SK-N-SH (cell line): ENCODE results near the gene ZNF407. TPM values are rescaled to one million over a fixed set of nuclear protein-coding genes. Genes with fewer than 3 reads are reported as not detected.

ENCODE experiments used
- CTCF ChIA-PET: fragments of 300-600, 350-600 bp; formaldehyde crosslinking; extraction: SDS; loops from one replicate; lab custom pipeline; 2021; lab: Yijun Ruan, JAX
- POLR2A ChIA-PET: fragments of 350-600 bp; sonication (Branson Sonifier 250); formaldehyde crosslinking; extraction: SDS; loops from one replicate; lab custom pipeline; 2020; ENCODE audit warnings: antibody characterized with exemption, inconsistent platforms; lab: Yijun Ruan, JAX
- DNase-seq: peaks from one replicate; pipeline ENCODE4 v3.0.0; 2012
- H2AFZ ChIP-seq: fragments of 200-600 bp; sonication (generic); 2 replicates; pipeline ENCODE4 v1.8.1; 2016; ENCODE audit warnings: antibody characterized with exemption, mild to moderate bottlenecking, low read depth
- H3F3A ChIP-seq: fragments of 200-600 bp; sonication (generic); replicated peaks from 2 replicates; pipeline ENCODE3; 2016; ENCODE audit warnings: antibody characterized with exemption, mild to moderate bottlenecking; ENCODE audit not compliant: insufficient read depth
- H3K27ac ChIP-seq, 2 experiments: fragments of 200-500 bp in 1 of 2; fragments of 200-600 bp in 1 of 2; sonication (Bioruptor generic) in 1 of 2; sonication (generic), shearing (Covaris generic) in 1 of 2; 2 replicates each; pipeline versions ENCODE4 v1.5.1 to v1.6.1; 2014 to 2016; ENCODE audit warnings: low read depth in 2 of 2, inconsistent platforms in 1 of 2, low read length in 1 of 2, mild to moderate bottlenecking in 1 of 2, mixed read lengths in 1 of 2
- H3K27me3 ChIP-seq: fragments of 200-600 bp; sonication (generic), shearing (Covaris generic); 2 replicates; pipeline ENCODE4 v1.6.1; 2016; ENCODE audit warnings: mixed run types; ENCODE audit not compliant: insufficient read depth
- H3K36me3 ChIP-seq, 2 experiments: fragments of 200-500 bp in 1 of 2; fragments of 200-600 bp in 1 of 2; sonication (Bioruptor generic) in 1 of 2; sonication (generic) in 1 of 2; replicated peaks in 1 of 2; 2 replicates each; pipeline versions ENCODE3 to v1.5.1; 2014 to 2016; ENCODE audit warnings: low read length in 1 of 2, mild to moderate bottlenecking in 1 of 2; ENCODE audit not compliant: insufficient read depth in 2 of 2, control insufficient read depth in 1 of 2
- H3K4me1 ChIP-seq, 2 experiments: fragments of 200-500 bp in 1 of 2; fragments of 200-600 bp in 1 of 2; sonication (Bioruptor generic) in 1 of 2; sonication (generic), shearing (Covaris generic) in 1 of 2; 2 replicates each; pipeline versions ENCODE4 v1.5.1 to v1.6.1; 2014 to 2016; ENCODE audit warnings: low read depth in 1 of 2, low read length in 1 of 2, mixed run types in 1 of 2; ENCODE audit not compliant: insufficient read depth in 2 of 2, control insufficient read depth in 1 of 2
- H3K4me2 ChIP-seq: fragments of 200-600 bp; sonication (generic), shearing (Covaris generic); 2 replicates; pipeline ENCODE4 v1.6.1; 2017; ENCODE audit warnings: mixed run types
- H3K4me3 ChIP-seq, 2 experiments: fragments of 200-500 bp in 1 of 2; fragments of 200-600 bp in 1 of 2; sonication (Bioruptor generic) in 1 of 2; sonication (generic), shearing (Covaris generic) in 1 of 2; 2 replicates each; pipeline versions ENCODE4 v1.5.1 to v1.8.1; 2014 to 2016; ENCODE audit warnings: low read depth in 2 of 2, inconsistent platforms in 1 of 2, low read length in 1 of 2, mild to moderate bottlenecking in 1 of 2, mixed read lengths in 1 of 2, moderate library complexity in 1 of 2
- H3K79me2 ChIP-seq: fragments of 200-600 bp; sonication (generic); 2 replicates; pipeline ENCODE4 v1.8.1; 2017; ENCODE audit warnings: mild to moderate bottlenecking; ENCODE audit not compliant: insufficient read depth
- H3K9ac ChIP-seq: fragments of 200-600 bp; sonication (generic); 2 replicates; pipeline ENCODE4 v1.6.1; 2017; ENCODE audit warnings: mixed run types
- H3K9me2 ChIP-seq: fragments of 200-600 bp; sonication (generic); 2 replicates; pipeline ENCODE4 v1.6.1; 2017; ENCODE audit warnings: mixed run types
- H3K9me3 ChIP-seq: fragments of 200-600 bp; sonication (generic); 2 replicates; pipeline ENCODE4 v1.6.1; 2017; ENCODE audit warnings: mixed run types, mild to moderate bottlenecking, moderate library complexity
- H4K20me1 ChIP-seq: fragments of 200-600 bp; sonication (generic); 2 replicates; pipeline ENCODE4 v1.6.1; 2017; ENCODE audit warnings: mild to moderate bottlenecking, mixed run types; ENCODE audit not compliant: insufficient read depth
- CHD2 ChIP-seq: fragments of 150-350 bp; IDR thresholded peaks from 2 replicates; pipeline ENCODE4 v1.6.1; 2018; ENCODE audit warnings: low read length; ENCODE audit not compliant: partially characterized antibody
- ELF1 ChIP-seq: IDR thresholded peaks from 2 replicates; pipeline ENCODE4 v1.4.0; 2012
- EP300 ChIP-seq, 2 experiments: IDR thresholded peaks; 2 replicates each; pipeline versions ENCODE4 v1.4.0 to v1.6.1; 2012; ENCODE audit warnings: borderline replicate concordance in 1 of 2, low read depth in 1 of 2, low read length in 1 of 2
- FOXJ3 ChIP-seq: sonication (generic); formaldehyde crosslinking; IDR thresholded peaks from 2 replicates; pipeline ENCODE4 v1.5.1; 2020; ENCODE audit warnings: mild to moderate bottlenecking, missing genetic modification reagents
- GABPA ChIP-seq: IDR thresholded peaks from 2 replicates; pipeline ENCODE4 v1.4.0; 2012; ENCODE audit warnings: low read depth, mild to moderate bottlenecking
- GATA2 ChIP-seq: sonication (generic); formaldehyde crosslinking; IDR thresholded peaks from 2 replicates; pipeline ENCODE4 v1.5.0; 2020; ENCODE audit warnings: mild to moderate bottlenecking, missing genetic modification reagents
- JUND ChIP-seq: IDR thresholded peaks from 2 replicates; pipeline ENCODE4 v1.4.0; 2012
- MEF2A ChIP-seq: IDR thresholded peaks from 2 replicates; pipeline ENCODE4 v1.4.0; 2012; ENCODE audit warnings: low read depth, borderline replicate concordance
- NRF1 ChIP-seq: IDR thresholded peaks from 2 replicates; pipeline ENCODE4 v1.6.1; 2012; ENCODE audit warnings: low read depth, mild to moderate bottlenecking, low read length
- POLR2AphosphoS5 ChIP-seq: IDR thresholded peaks from 2 replicates; pipeline ENCODE4 v1.6.1; 2012; ENCODE audit warnings: low read depth, low read length
- SIN3A ChIP-seq: IDR thresholded peaks from 2 replicates; pipeline ENCODE4 v1.6.1; 2012; ENCODE audit warnings: low read depth, mild to moderate bottlenecking, low read length, moderate library complexity, borderline replicate concordance
- YY1 ChIP-seq: IDR thresholded peaks from 2 replicates; pipeline ENCODE4 v1.4.0; 2012; ENCODE audit warnings: low read depth, mild to moderate bottlenecking
- WGBS: methylation state at CpG from one replicate; pipeline ENCODE4 v1.1.6; 2017; ENCODE audit warnings: low lambda C conversion rate; 5-methylcytosine and 5-hydroxymethylcytosine counted together
- polyA plus RNA-seq, 3 experiments: library from polyadenylated mRNA; depleted of rRNA; stranded (reverse); fragments of >200 nt; gene quantifications; 2 replicates each; pipeline ENCODE4 v1.2.3, GENCODE V29; 2012
- TF ChIP-seq, protein P1 (sequence below): fragments of 200-600 bp; sonication (generic); IDR thresholded peaks from 2 replicates; pipeline ENCODE4 v1.6.1; 2017; ENCODE audit warnings: antibody characterized with exemption, mild to moderate bottlenecking, moderate library complexity
- TF ChIP-seq, protein P2 (sequence below): fragments of 150-350 bp; IDR thresholded peaks from 2 replicates; pipeline ENCODE4 v1.6.1; 2017; ENCODE audit warnings: antibody characterized with exemption, low read length, low read depth, borderline replicate concordance
- TF ChIP-seq, protein P3 (sequence below): IDR thresholded peaks from 2 replicates; pipeline ENCODE4 v1.6.1; 2012; ENCODE audit warnings: mild to moderate bottlenecking, low read depth, low read length, moderate library complexity
- TF ChIP-seq, protein P4 (sequence below): fragments of 150-350 bp; IDR thresholded peaks from 2 replicates; pipeline ENCODE4 v1.6.1; 2016; ENCODE audit warnings: mild to moderate bottlenecking, low read depth, low read length
- TF ChIP-seq, protein P5 (sequence below): IDR thresholded peaks from 2 replicates; pipeline ENCODE4 v1.4.0; 2012; ENCODE audit warnings: low read depth, borderline replicate concordance

ZNF407 gene
- polyA plus RNA-seq, 1 of the 3 experiments (the other 2 are of a cell fraction): 2.6 TPM

DNA sequence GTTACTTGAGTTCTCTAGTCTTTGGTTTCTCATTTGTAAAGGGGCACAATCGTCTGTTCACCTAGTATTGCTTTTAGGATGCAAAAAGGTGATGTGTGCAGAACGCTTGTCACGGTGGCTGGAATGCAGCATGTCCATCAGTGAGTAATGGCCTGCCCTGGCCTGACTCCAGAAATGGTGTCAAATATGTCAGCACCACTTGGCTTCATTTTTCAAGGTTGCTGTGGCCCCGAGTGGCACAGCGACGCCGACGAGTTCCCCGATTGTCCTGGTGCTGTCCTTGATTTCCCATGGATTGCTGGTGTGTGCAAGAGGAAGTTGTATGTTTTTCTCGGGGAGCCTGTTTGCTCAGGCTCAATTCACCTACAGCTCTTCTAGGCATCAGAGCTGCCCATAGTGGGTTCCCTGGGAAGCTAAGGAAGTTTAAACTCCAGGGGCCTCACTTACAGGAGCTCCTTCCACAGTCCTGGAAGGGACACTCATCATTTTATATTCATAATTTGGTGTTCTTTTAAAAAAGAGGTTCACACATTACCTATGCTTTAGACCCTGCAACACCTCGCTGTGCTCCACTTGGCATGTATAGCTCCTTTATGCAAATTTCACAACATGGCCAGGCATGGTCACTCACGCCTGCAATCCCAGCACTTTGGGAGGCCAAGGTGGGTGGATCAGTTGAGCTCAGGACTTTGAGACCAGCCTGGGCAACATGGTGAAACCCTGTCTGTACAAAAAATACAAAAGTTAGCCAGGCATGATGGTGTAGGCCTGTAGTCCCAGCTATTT, 25.6 kb upstream of the ZNF407 start:
- ChIA-PET CTCF (interaction anchor here (0.9 to 1.3 kb wide), 2 partner anchors 20 to 229 kb away, joined by 3 read pairs; no protein-coding TSS in a partner anchor), POLR2A (no interaction called here)
- Histone ChIP-seq H3K4me3 (no peak overlapping the region), H4K20me1 (no peaks in the 10 kb centered on the region), H3K9me3 (no peaks in the 10 kb centered on the region), H3K36me3 (no peaks in the 10 kb centered on the region), H2AFZ (no peak overlapping the region), H3K79me2 (no peaks in the 10 kb centered on the region), H3K4me2 (no peak overlapping the region), H3K9ac (no peak overlapping the region), H3K27ac (no peak overlapping the region), H3K4me1 (peaks cover 0 to 1% of the 10 kb centered on the region in 2 experiments; a peak in 1 of 4 replicates), H3F3A (no peaks in the 10 kb centered on the region), H3K27me3 (no peaks in the 10 kb centered on the region), H3K9me2 (no peaks in the 10 kb centered on the region)
- WGBS: 44% methylated on average over 8 of the region's 12 CpGs
- DNase-seq: no peak
- TF ChIP-seq, protein P1, sequence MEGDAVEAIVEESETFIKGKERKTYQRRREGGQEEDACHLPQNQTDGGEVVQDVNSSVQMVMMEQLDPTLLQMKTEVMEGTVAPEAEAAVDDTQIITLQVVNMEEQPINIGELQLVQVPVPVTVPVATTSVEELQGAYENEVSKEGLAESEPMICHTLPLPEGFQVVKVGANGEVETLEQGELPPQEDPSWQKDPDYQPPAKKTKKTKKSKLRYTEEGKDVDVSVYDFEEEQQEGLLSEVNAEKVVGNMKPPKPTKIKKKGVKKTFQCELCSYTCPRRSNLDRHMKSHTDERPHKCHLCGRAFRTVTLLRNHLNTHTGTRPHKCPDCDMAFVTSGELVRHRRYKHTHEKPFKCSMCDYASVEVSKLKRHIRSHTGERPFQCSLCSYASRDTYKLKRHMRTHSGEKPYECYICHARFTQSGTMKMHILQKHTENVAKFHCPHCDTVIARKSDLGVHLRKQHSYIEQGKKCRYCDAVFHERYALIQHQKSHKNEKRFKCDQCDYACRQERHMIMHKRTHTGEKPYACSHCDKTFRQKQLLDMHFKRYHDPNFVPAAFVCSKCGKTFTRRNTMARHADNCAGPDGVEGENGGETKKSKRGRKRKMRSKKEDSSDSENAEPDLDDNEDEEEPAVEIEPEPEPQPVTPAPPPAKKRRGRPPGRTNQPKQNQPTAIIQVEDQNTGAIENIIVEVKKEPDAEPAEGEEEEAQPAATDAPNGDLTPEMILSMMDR: no peak
- TF ChIP-seq, protein P2, sequence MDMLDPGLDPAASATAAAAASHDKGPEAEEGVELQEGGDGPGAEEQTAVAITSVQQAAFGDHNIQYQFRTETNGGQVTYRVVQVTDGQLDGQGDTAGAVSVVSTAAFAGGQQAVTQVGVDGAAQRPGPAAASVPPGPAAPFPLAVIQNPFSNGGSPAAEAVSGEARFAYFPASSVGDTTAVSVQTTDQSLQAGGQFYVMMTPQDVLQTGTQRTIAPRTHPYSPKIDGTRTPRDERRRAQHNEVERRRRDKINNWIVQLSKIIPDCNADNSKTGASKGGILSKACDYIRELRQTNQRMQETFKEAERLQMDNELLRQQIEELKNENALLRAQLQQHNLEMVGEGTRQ: no peak
- TF ChIP-seq SIN3A: no peak
- no peak for TF ChIP-seq JUND
- no peak for TF ChIP-seq MEF2A
- TF ChIP-seq POLR2AphosphoS5: no peak
- TF ChIP-seq NRF1: no peak
- no peak for TF ChIP-seq YY1
- TF ChIP-seq EP300 (IDR thresholded peaks at IDR 0.05; ENCODE audit: borderline replicate concordance in 1 of 2, low read depth in 1 of 2, low read length in 1 of 2): no peak

DNA sequence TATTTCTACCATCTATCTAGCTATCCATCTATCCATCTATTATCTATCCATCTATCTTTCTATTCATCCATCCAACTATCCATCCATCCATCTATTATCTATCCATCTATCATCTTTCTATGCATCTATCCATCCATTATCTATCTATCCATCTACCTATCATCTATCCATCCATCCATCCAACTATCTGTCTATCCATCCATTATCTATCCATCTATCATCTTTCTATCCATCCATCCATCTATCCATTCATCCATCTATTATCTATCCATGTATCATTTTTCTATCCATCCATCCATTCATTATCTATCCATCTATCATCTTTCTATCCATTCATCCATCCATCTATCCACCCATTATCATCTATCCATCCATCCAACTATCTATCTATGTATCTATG, 24.6 kb upstream of the ZNF407 start:
- no peaks in the 10 kb centered on the region for H3K9me2 ChIP-seq
- no peaks in the 10 kb centered on the region for H3K36me3 ChIP-seq
- no peaks in the 10 kb centered on the region for H3F3A ChIP-seq
- POLR2A ChIA-PET: no interaction called here
- no peak overlapping the region for H2AFZ ChIP-seq
- H3K4me1 ChIP-seq: peaks cover 0 to 2% of the 10 kb centered on the region in 2 experiments; a peak in 1 of 4 replicates
- no peak overlapping the region for H3K4me2 ChIP-seq
- no peak overlapping the region for H3K4me3 ChIP-seq
- H3K9ac ChIP-seq: no peak overlapping the region
- H3K27ac ChIP-seq: no peak overlapping the region
- CTCF ChIA-PET: interaction anchor here (1.3 kb wide), 1 partner anchor 230 kb away, joined by 3 read pairs; no protein-coding TSS in a partner anchor
- no peaks in the 10 kb centered on the region for H3K79me2 ChIP-seq
- DNase-seq: no peak
- H4K20me1 ChIP-seq: no peaks in the 10 kb centered on the region
- H3K27me3 ChIP-seq: no peaks in the 10 kb centered on the region; the same call in 1 of the 2 replicates
- no peaks in the 10 kb centered on the region for H3K9me3 ChIP-seq
- TF ChIP-seq, protein P3, sequence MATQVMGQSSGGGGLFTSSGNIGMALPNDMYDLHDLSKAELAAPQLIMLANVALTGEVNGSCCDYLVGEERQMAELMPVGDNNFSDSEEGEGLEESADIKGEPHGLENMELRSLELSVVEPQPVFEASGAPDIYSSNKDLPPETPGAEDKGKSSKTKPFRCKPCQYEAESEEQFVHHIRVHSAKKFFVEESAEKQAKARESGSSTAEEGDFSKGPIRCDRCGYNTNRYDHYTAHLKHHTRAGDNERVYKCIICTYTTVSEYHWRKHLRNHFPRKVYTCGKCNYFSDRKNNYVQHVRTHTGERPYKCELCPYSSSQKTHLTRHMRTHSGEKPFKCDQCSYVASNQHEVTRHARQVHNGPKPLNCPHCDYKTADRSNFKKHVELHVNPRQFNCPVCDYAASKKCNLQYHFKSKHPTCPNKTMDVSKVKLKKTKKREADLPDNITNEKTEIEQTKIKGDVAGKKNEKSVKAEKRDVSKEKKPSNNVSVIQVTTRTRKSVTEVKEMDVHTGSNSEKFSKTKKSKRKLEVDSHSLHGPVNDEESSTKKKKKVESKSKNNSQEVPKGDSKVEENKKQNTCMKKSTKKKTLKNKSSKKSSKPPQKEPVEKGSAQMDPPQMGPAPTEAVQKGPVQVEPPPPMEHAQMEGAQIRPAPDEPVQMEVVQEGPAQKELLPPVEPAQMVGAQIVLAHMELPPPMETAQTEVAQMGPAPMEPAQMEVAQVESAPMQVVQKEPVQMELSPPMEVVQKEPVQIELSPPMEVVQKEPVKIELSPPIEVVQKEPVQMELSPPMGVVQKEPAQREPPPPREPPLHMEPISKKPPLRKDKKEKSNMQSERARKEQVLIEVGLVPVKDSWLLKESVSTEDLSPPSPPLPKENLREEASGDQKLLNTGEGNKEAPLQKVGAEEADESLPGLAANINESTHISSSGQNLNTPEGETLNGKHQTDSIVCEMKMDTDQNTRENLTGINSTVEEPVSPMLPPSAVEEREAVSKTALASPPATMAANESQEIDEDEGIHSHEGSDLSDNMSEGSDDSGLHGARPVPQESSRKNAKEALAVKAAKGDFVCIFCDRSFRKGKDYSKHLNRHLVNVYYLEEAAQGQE: no peak
- TF ChIP-seq, protein P4, sequence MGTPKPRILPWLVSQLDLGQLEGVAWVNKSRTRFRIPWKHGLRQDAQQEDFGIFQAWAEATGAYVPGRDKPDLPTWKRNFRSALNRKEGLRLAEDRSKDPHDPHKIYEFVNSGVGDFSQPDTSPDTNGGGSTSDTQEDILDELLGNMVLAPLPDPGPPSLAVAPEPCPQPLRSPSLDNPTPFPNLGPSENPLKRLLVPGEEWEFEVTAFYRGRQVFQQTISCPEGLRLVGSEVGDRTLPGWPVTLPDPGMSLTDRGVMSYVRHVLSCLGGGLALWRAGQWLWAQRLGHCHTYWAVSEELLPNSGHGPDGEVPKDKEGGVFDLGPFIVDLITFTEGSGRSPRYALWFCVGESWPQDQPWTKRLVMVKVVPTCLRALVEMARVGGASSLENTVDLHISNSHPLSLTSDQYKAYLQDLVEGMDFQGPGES: no peak
- TF ChIP-seq GATA2 (CRISPR knock-in tag) (no peak), ELF1 (no peak), YY1 (no peak), CHD2 (no peak), GABPA (no peak), FOXJ3 (CRISPR knock-in tag) (no peak)
- TF ChIP-seq, protein P2: no peak
- TF ChIP-seq, protein P5, sequence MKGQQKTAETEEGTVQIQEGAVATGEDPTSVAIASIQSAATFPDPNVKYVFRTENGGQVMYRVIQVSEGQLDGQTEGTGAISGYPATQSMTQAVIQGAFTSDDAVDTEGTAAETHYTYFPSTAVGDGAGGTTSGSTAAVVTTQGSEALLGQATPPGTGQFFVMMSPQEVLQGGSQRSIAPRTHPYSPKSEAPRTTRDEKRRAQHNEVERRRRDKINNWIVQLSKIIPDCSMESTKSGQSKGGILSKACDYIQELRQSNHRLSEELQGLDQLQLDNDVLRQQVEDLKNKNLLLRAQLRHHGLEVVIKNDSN: no peak
